ENCODE measurements around the gene MYL7. TPM values are rescaled to one million over a fixed set of nuclear protein-coding genes. Genes with fewer than 3 reads are reported as not detected.

MYL7 gene
- total and polyA plus RNA-seq, 2 of the 4 experiments (the other 2 are of a cell fraction): 0.24 TPM; not detected in 1

DNA sequence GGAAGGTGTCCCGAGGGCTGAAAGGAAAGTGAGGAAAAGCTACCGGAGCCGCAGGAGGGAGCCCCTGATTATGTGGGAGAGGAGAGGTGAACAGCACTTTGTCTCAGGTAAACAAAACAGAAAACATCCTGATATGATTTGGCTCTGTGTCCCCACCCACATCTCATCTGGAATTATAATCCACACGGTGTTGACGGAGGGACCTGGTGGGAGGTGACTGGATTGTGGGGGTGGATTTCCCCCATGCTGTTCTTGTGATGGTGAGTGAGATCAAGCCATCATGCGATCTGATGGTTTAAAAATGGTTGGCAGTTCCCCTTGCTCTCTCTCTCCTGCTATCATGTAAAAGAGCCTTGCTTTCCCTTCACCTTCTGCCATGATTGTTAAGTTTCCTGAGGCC is 20.7 kb downstream of the MYL7 start:
- H4K8ac ChIP-seq (ENCODE audit: low read depth in 2 of 2, low read length in 2 of 2): no peak overlapping the region
- TF ChIP-seq CTCF (conservative IDR thresholded peaks at IDR 0.05; ENCODE audit: low read depth, low read length) (no peak), MAFK (IDR thresholded peaks at IDR 0.05; ENCODE audit: low read depth, low read length) (no peak), RAD21 (IDR thresholded peaks at IDR 0.05; ENCODE audit: low read length) (no peak), FOS (IDR thresholded peaks at IDR 0.05; ENCODE audit: low read depth, low read length) (no peak), NFE2L2 (IDR thresholded peaks at IDR 0.05; ENCODE audit: low read depth, low read length) (no peak), POLR2A (IDR thresholded peaks at IDR 0.05; ENCODE audit: low read depth, low read length) (no peak), MAZ (IDR thresholded peaks at IDR 0.05; ENCODE audit: borderline replicate concordance, low read depth, low read length) (no peak), ELK1 (IDR thresholded peaks at IDR 0.05; ENCODE audit: borderline replicate concordance, low read depth, low read length) (no peak), RFX5 (IDR thresholded peaks at IDR 0.05; ENCODE audit: low read depth, low read length) (no peak), RCOR1 (IDR thresholded peaks at IDR 0.05; ENCODE audit: insufficient replicate concordance, low read length) (no peak), BHLHE40 (IDR thresholded peaks at IDR 0.05; ENCODE audit: low read depth, low read length) (no peak), SMC3 (IDR thresholded peaks at IDR 0.05; ENCODE audit: low read depth, low read length) (no peak), CEBPB (IDR thresholded peaks at IDR 0.05; ENCODE audit: low read depth, low read length) (no peak), CHD1 (IDR thresholded peaks at IDR 0.05; ENCODE audit: low read depth, low read length) (no peak), MXI1 (IDR thresholded peaks at IDR 0.05; ENCODE audit: borderline replicate concordance, low read depth, low read length) (no peak)
- TF ChIP-seq, protein P1, sequence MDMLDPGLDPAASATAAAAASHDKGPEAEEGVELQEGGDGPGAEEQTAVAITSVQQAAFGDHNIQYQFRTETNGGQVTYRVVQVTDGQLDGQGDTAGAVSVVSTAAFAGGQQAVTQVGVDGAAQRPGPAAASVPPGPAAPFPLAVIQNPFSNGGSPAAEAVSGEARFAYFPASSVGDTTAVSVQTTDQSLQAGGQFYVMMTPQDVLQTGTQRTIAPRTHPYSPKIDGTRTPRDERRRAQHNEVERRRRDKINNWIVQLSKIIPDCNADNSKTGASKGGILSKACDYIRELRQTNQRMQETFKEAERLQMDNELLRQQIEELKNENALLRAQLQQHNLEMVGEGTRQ (IDR thresholded peaks at IDR 0.05; ENCODE audit: low read depth, low read length): no peak
- WGBS, 2 experiments (ENCODE audit: extremely low coverage in 2 of 2, insufficient read length in 1 of 2): no CpG with 5 or more reads among the region's 6 CpGs
- DNase-seq (no peak), ATAC-seq (ENCODE audit: low read depth) (no peak)
- no peak overlapping the region for H3K9ac ChIP-seq (ENCODE audit: low read depth, low read length)
- peaks cover 6% of the 10 kb centered on the region for H3K4me1 ChIP-seq (ENCODE audit: control insufficient read depth, insufficient read depth, low read length)
- no peak overlapping the region for H3K4ac ChIP-seq (ENCODE audit: low read depth, low read length)
- dilution Hi-C loops (cut with HindIII; ENCODE audit: low sequenced_read_pairs, unreplicated experiment): no loop called here
- peaks cover 17 to 52% of the 10 kb centered on the region in 2 experiments for H3K79me1 ChIP-seq (ENCODE audit: low read depth in 1 of 2, low read length in 2 of 2)
- H2BK15ac ChIP-seq (ENCODE audit: low read depth, low read length): no peak overlapping the region
- BruUV-seq (replicated peaks): no TSS peak
- CTCF ChIA-PET: no interaction called here
- H2BK5ac ChIP-seq (ENCODE audit: low read depth, low read length, poor library complexity, severe bottlenecking): no peak overlapping the region
- no peak overlapping the region for H2AFZ ChIP-seq (replicated peaks; ENCODE audit: low read length, poor library complexity)
- H4K91ac ChIP-seq (ENCODE audit: insufficient read depth, low read depth, low read length): no peak overlapping the region
- H3K9me1 ChIP-seq (ENCODE audit: insufficient read depth, low read length): peaks cover 16% of the 10 kb centered on the region
- no peak overlapping the region for H3K14ac ChIP-seq (replicated peaks; ENCODE audit: low read depth, low read length)
- in situ Hi-C loops (cut with MboI; ENCODE audit: low sequenced_read_pairs): loop anchor here (10.0 kb wide), 1 partner anchor 74 kb away; no protein-coding TSS in a partner anchor
- no peak overlapping the region for H2AK9ac ChIP-seq (replicated peaks; ENCODE audit: low read depth, low read length, poor library complexity)
- no peaks in the 10 kb centered on the region for H3K9me3 ChIP-seq (ENCODE audit: control insufficient read depth, insufficient read depth, low read length)
- no peak overlapping the region for H2BK120ac ChIP-seq (ENCODE audit: low read depth, low read length)
- H3K4me3 ChIP-seq (ENCODE audit: insufficient read depth, low read depth, low read length): no peak overlapping the region
- no peak overlapping the region for H3K27ac ChIP-seq (ENCODE audit: insufficient read depth, low read length)
- H3K23ac ChIP-seq (ENCODE audit: low read depth, low read length): no peak overlapping the region
- H4K20me1 ChIP-seq (ENCODE audit: insufficient read depth, low read length): no peaks in the 10 kb centered on the region; the same call in 1 of the 2 replicates
- H3K56ac ChIP-seq (ENCODE audit: extremely low read depth, insufficient read depth, low read length): no peak overlapping the region
- H3K36me3 ChIP-seq (ENCODE audit: control insufficient read depth, insufficient read depth, low read length): peaks cover 36% of the 10 kb centered on the region
- no peak overlapping the region for H4K5ac ChIP-seq (ENCODE audit: low read depth, low read length)
- no peak overlapping the region for H2BK20ac ChIP-seq (ENCODE audit: low read depth, low read length)
- no peak overlapping the region for H3K18ac ChIP-seq (ENCODE audit: low read depth, low read length)
- no peaks in the 10 kb centered on the region for H3K27me3 ChIP-seq (ENCODE audit: control insufficient read depth, insufficient read depth, low read length)
- H3K4me2 ChIP-seq (ENCODE audit: low read depth, low read length): no peak overlapping the region
- no peak overlapping the region for H2AK5ac ChIP-seq (ENCODE audit: low read depth, low read length)
- intact Hi-C loops (cut with micrococcal nuclease): no loop called here
- POLR2A ChIA-PET (ENCODE audit: unreplicated experiment): no interaction called here
